HFF-Myc (cell line): ENCODE measurements around the gene FOXI1.
"Not testable (repeated sequence)": the region's sequence is repeated elsewhere in the genome, so short reads cannot be mapped to it uniquely, and the experiment has no call there.

ENCODE experiments used
- DNase-seq: peaks from one replicate; pipeline ENCODE4 v3.0.0-alpha.2; 2011; ENCODE audit warnings: low read depth; ENCODE audit errors: extremely low read depth
- H3K4me3 ChIP-seq: replicated peaks from 2 replicates; pipeline ENCODE4 v1.5.1; 2011; ENCODE audit warnings: low read depth, mild to moderate bottlenecking, control low read depth, low read length
- TF ChIP-seq, protein P1 (sequence below): IDR thresholded peaks from 2 replicates; pipeline ENCODE4 v1.5.1; 2012; ENCODE audit warnings: mild to moderate bottlenecking, low read depth, low read length, control low read depth; ENCODE audit errors: missing control alignments

FOXI1 gene

DNA sequence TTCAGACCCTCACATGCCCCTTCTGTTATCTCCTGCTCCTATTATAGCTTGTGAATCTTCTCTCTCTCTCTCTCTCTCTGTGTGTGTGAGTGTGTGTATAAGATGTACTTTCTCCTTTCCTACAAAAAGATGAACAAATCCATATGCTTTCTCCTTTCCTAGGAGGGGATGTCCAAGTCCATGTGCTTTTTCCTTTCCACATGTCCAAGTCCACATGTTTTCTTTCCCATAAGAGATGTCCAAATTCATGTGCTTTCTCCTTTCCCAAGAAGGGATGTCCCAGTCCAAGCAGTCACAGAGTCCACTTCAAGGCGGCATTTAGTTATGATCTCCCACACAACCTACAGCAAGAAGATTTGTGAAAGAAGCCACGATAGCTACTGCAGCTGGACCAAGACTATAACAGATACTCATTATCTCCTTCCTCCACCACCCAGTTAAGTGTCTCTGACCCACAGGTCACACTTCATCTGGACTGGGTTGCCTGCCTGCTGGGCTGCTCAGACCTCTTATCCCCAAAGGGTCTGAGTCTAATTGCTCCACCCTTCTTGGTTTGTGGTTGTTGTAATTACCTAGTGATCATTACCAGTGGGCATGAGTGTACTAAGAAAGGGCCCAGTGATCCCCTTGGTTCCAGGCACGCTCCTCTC lies 18.4 kb upstream of the FOXI1 start:
- TF ChIP-seq, protein P1, sequence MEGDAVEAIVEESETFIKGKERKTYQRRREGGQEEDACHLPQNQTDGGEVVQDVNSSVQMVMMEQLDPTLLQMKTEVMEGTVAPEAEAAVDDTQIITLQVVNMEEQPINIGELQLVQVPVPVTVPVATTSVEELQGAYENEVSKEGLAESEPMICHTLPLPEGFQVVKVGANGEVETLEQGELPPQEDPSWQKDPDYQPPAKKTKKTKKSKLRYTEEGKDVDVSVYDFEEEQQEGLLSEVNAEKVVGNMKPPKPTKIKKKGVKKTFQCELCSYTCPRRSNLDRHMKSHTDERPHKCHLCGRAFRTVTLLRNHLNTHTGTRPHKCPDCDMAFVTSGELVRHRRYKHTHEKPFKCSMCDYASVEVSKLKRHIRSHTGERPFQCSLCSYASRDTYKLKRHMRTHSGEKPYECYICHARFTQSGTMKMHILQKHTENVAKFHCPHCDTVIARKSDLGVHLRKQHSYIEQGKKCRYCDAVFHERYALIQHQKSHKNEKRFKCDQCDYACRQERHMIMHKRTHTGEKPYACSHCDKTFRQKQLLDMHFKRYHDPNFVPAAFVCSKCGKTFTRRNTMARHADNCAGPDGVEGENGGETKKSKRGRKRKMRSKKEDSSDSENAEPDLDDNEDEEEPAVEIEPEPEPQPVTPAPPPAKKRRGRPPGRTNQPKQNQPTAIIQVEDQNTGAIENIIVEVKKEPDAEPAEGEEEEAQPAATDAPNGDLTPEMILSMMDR: no peak

DNA sequence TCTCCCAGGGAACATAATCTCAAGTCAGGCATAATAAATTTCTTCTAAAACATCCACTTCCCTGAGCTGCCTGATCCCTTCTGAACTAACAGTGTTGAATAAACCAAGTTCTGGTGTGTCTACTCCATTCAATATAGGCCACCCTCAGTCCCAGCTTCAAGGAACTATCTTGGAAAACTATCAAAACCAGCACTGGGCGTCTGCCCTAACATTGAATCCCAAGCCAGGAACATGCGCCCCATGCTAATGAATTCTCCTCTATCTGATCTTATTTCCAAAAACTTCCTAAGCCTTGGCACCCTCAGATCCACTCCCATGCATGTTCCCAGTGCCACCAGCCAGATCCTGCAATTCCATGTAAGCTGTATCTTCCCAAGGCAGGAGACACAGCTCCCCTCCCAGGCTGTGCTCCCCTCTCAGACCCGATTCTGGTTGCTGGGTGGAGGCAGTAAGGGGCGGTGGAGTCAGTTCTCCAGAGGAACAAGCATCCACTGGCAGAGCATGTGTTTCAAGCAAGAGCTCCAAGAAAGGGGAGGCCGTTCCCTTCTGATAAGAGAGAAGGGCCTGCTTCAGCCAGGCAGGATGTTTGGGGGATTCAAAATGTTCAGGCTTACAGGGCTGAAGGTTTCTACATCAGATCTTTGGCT lies 13.1 kb upstream of the FOXI1 start:
- no peak overlapping the region for H3K4me3 ChIP-seq
- TF ChIP-seq, protein P1: no peak
- no peak for DNase-seq

More for the DNA sequence above, 18.4 kb upstream of the FOXI1 start:
- H3K4me3 ChIP-seq: no peak overlapping the region
- DNase-seq: no peak

DNA sequence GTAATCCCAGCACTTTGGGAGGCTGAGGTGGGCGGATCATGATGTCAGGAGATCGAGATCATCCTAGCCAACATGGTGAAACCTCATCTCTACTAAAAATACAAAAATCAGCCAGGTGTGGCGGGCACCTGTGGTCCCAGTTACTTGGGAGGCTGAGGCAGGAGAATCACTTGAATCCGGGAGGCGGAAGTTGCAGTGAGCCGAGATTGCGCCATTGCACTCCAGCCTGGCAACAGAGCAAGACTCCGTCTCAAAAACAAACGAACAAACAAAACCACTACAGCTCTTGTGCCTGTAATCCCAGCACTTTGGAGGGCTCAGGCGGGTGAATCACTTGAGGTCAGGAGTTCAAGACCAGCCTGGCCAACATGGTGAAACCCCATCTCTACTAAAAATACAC lies 11.4 kb upstream of the FOXI1 start:
- H3K4me3 ChIP-seq, DNase-seq: not testable (repeated sequence)

DNA sequence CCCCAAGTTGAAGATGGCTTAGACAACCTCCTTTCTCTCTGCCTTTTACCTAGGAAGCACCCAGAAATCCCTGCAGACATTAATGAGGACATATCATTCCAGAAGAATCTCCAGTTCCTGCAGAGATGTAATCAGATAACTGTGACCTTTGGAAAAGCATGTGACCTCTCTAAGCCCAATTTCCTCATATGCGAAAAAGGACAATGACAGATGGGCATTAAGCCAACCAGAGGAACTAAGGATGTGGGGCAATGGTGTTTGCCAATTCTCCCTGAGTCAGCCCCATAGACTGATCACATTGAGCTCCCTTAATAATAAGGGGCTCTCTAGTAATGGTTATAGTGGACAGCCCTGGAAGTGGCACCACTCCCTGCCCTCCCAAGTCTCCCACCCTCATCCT lies 10.1 kb upstream of the FOXI1 start:
- no peak for DNase-seq
- H3K4me3 ChIP-seq: no peak overlapping the region
- TF ChIP-seq, protein P1: no peak

DNA sequence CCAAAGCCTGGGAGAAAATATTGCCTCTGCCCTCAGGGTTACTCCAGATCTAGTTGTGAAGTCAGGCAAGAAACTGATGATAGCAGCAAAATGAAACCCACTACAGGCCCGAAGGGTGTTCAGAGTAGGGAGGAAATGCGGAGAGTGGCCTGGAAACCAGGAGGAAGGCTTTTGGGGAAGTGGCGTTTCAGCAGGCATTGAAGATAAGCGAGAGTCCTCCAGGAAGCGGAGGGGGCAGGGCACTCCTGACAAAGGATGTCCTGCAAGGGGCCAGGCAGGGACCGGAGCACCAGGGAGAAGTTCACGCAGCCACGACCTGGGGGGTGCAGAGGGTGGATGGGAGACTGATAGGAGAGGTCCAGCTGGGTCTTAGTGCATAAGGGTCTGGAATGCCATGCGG lies 7.8 kb upstream of the FOXI1 start:
- no peak for DNase-seq
- no peak overlapping the region for H3K4me3 ChIP-seq
- TF ChIP-seq, protein P1: no peak

DNA sequence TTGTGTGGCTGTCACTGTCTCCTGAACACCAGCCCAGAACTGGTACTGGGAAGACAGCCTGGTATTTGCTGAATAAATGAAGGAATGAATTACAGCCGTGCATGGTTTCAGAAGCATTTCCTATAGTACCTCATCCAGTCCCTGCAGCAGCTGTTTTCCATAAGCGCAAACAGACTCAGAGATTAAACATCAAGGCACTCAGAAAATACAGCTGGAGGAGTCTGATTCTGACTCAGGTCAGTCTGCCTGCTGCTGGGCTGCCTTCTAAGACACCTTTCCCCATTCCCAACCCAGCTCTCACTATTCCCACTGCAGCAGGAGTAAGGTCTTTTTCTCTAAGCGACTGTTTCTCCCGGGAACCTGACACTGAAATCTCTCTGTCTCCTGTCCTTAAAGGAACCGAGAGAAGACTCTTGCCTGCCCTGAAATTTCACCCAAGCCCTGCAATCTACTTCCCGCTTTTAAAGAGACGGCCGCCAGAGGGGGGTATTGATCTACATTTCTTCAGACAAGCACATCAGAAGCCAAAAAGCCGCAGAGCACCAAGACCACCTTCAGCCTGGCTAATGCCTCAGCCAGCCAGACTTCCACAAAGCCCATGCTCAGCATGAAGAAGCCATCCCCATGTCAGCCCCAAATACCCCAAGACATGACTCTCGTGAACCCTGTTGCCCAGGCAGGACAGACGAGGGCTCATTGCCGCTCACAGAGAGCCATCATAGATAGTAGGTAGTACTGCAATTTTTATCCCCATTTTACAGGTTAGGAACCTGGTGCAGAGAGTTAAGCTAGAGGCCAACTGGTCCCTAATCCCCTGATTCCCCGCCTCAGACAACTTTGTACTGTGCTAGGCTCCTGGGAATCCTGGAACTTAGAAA lies 5.4 kb upstream of the FOXI1 start:
- TF ChIP-seq, protein P1: peak; percentile 74
- DNase-seq: peak; percentile 45
- H3K4me3 ChIP-seq: no peak overlapping the region

DNA sequence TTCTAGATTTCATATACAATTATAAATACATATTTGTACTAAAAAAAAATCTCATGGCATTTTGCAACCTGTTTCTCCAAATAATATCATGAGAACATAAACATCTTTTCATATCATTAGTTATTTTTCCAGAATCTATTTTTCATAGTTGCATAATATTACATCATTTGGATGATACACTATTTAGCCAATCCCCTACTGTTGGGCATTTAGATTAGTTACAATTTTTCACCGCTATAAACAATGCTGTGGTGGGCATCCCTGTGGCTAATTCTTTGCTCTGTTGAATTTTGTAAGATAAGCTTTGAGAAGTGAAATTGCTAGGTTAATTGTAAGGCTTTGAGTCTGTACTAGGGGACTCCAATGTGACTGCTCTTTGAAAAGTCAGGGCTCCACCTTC lies 2.2 kb upstream of the FOXI1 start:
- H3K4me3 ChIP-seq: no peak overlapping the region
- TF ChIP-seq, protein P1: no peak
- DNase-seq: no peak
